ENCODE results near the gene TAF4.

TAF4 gene

GRCh38 chr20:62019881-62020492 lies 45.7 kb downstream of the TAF4 start:
- DNase-seq: no peak

GRCh38 chr20:62019144-62019805 lies 46.4 kb downstream of the TAF4 start:
- DNase-seq: no peak

GRCh38 chr20:62018437-62019143 lies 47.1 kb downstream of the TAF4 start:
- no peak for DNase-seq

GRCh38 chr20:62015540-62016288 lies 50.0 kb downstream of the TAF4 start:
- no peak for DNase-seq

- DNase-seq: no peak
Observed at GRCh38 chr20:62014889-62015537, 50.7 kb downstream of the TAF4 start.

- no peak for DNase-seq
Observed at GRCh38 chr20:62014488-62014775, 51.2 kb downstream of the TAF4 start.

GRCh38 chr20:62012631-62013030 lies 53.0 kb downstream of the TAF4 start:
- no peak for DNase-seq

GRCh38 chr20:62011938-62012534 lies 53.6 kb downstream of the TAF4 start:
- no peak for DNase-seq

- no peak for DNase-seq
Observed at GRCh38 chr20:62011403-62011790, 54.3 kb downstream of the TAF4 start.

- peak; percentile 74 for DNase-seq
Observed at GRCh38 chr20:62010551-62011402, 54.9 kb downstream of the TAF4 start.

GRCh38 chr20:62009869-62010445 lies 55.7 kb downstream of the TAF4 start:
- no peak for DNase-seq

- no peak for DNase-seq
Observed at GRCh38 chr20:62009322-62009721, 56.4 kb downstream of the TAF4 start.

GRCh38 chr20:62008643-62009183 lies 57.0 kb downstream of the TAF4 start:
- DNase-seq: no peak

GRCh38 chr20:62007127-62007647 lies 58.5 kb downstream of the TAF4 start:
- DNase-seq: no peak

- DNase-seq: no peak
Observed at GRCh38 chr20:62006482-62006881, 59.2 kb downstream of the TAF4 start.

GRCh38 chr20:62004614-62005013 lies 61.1 kb downstream of the TAF4 start:
- no peak for DNase-seq

- no peak for DNase-seq
Observed at GRCh38 chr20:62003567-62004405, 61.9 kb downstream of the TAF4 start.

- no peak for DNase-seq
Observed at GRCh38 chr20:62002882-62003480, 62.7 kb downstream of the TAF4 start.

GRCh38 chr20:62001178-62001715 lies 64.4 kb downstream of the TAF4 start:
- DNase-seq: no peak

All from left hindlimb (tissue), 1 donor.